ENCODE results near the gene RESP18.
"Not testable (repeated sequence)": the region's sequence is repeated elsewhere in the genome, so short reads cannot be mapped to it uniquely, and the experiment has no call there.

The RESP18 gene

DNA sequence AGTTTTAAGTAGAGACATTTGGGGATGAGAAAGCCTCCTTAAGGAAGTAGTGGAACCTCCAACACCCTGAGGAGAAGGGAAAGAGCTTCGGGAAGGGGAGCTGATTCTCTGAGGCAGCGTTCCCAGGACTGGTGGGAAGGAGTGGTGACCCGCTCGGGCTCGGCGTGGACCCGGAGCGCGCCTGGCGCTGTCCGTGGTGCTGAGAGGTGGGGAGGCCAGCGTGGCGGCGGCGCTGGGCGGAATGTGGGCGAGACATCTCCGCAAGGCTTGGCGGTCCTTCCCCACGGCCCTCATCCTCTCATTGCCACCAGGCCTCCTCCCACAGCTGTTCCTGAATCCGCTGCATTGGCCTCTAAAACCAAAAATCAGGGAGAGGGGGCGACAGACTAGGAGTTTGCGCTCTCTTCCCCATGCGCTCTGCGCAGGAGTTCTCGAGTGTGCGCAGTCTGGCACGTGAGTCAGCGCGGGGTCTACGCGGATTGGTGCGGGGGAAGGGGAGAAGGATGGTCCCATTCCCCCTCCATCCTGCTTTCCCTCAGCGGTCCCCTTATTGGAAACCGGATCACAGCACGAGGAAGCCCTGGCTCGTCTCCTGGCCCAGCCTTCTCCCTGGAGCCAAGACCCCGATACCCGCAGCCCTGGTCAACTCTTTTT is 857 bp downstream of the RESP18 start:
- H3K4me3 ChIP-seq (ENCODE audit: low read depth, low read length): no peak overlapping the region
- no peak for DNase-seq (ENCODE audit: low read depth)
- TF ChIP-seq, protein P1, sequence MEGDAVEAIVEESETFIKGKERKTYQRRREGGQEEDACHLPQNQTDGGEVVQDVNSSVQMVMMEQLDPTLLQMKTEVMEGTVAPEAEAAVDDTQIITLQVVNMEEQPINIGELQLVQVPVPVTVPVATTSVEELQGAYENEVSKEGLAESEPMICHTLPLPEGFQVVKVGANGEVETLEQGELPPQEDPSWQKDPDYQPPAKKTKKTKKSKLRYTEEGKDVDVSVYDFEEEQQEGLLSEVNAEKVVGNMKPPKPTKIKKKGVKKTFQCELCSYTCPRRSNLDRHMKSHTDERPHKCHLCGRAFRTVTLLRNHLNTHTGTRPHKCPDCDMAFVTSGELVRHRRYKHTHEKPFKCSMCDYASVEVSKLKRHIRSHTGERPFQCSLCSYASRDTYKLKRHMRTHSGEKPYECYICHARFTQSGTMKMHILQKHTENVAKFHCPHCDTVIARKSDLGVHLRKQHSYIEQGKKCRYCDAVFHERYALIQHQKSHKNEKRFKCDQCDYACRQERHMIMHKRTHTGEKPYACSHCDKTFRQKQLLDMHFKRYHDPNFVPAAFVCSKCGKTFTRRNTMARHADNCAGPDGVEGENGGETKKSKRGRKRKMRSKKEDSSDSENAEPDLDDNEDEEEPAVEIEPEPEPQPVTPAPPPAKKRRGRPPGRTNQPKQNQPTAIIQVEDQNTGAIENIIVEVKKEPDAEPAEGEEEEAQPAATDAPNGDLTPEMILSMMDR (IDR thresholded peaks at IDR 0.05; ENCODE audit: low read depth, low read length, missing control alignments): no peak

- TF ChIP-seq, protein P1 (IDR thresholded peaks at IDR 0.05; ENCODE audit: low read depth, low read length, missing control alignments): no peak
Measured at GRCh38 chr2:219327719-219328118, 4.8 kb downstream of the RESP18 start.

GRCh38 chr2:219325657-219326315 is 6.8 kb downstream of the RESP18 start:
- DNase-seq (ENCODE audit: low read depth): no peak
- no peak overlapping the region for H3K4me3 ChIP-seq (ENCODE audit: low read depth, low read length)
- TF ChIP-seq, protein P1 (IDR thresholded peaks at IDR 0.05; ENCODE audit: low read depth, low read length, missing control alignments): no peak

More at GRCh38 chr2:219327719-219328118, 4.8 kb downstream of the RESP18 start:
- no peak overlapping the region for H3K4me3 ChIP-seq (ENCODE audit: low read depth, low read length)
- DNase-seq (ENCODE audit: low read depth): no peak

GRCh38 chr2:219325136-219325535 is 7.4 kb downstream of the RESP18 start:
- no peak for DNase-seq (ENCODE audit: low read depth)
- H3K4me3 ChIP-seq (ENCODE audit: low read depth, low read length): no peak overlapping the region
- TF ChIP-seq, protein P1 (IDR thresholded peaks at IDR 0.05; ENCODE audit: low read depth, low read length, missing control alignments): no peak

GRCh38 chr2:219323434-219323833 is 9.1 kb downstream of the RESP18 start:
- TF ChIP-seq, protein P1 (IDR thresholded peaks at IDR 0.05; ENCODE audit: low read depth, low read length, missing control alignments): no peak
- no peak for DNase-seq (ENCODE audit: low read depth)
- H3K4me3 ChIP-seq (ENCODE audit: low read depth, low read length): no peak overlapping the region

- no peak overlapping the region for H3K4me3 ChIP-seq (ENCODE audit: low read depth, low read length)
- TF ChIP-seq, protein P1 (IDR thresholded peaks at IDR 0.05; ENCODE audit: low read depth, low read length, missing control alignments): no peak
- no peak for DNase-seq (ENCODE audit: low read depth)
Measured at GRCh38 chr2:219314804-219315468, 17.6 kb downstream of the RESP18 start.

- DNase-seq (ENCODE audit: low read depth): not testable (repeated sequence)
Measured at GRCh38 chr2:219312683-219313263, 19.8 kb downstream of the RESP18 start.

More at GRCh38 chr2:219312683-219313263, 19.8 kb downstream of the RESP18 start:
- H3K4me3 ChIP-seq (ENCODE audit: low read depth, low read length): not testable (repeated sequence)
